Measurements from ENCODE around the gene GFOD1.

DNA sequence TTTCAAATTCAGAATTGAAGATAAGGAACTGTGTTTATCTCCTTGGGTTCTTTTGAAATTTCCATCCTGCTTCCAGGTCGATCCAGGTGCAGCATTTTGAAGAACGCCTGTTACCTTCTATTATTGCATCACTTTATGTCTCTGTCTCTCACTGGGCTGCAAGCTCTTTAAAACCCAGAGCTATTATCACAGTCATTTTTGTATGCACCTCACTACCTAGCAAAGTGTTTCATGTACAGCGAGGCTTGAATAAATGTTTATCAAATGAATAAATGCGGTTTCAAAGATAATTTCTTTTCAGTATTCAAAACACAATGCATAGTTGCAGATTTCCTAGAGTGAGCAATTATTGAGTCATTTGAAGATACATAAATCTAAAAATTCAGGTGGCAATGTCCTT, 34.2 kb downstream of the GFOD1 start:
- TF ChIP-seq, protein P1, sequence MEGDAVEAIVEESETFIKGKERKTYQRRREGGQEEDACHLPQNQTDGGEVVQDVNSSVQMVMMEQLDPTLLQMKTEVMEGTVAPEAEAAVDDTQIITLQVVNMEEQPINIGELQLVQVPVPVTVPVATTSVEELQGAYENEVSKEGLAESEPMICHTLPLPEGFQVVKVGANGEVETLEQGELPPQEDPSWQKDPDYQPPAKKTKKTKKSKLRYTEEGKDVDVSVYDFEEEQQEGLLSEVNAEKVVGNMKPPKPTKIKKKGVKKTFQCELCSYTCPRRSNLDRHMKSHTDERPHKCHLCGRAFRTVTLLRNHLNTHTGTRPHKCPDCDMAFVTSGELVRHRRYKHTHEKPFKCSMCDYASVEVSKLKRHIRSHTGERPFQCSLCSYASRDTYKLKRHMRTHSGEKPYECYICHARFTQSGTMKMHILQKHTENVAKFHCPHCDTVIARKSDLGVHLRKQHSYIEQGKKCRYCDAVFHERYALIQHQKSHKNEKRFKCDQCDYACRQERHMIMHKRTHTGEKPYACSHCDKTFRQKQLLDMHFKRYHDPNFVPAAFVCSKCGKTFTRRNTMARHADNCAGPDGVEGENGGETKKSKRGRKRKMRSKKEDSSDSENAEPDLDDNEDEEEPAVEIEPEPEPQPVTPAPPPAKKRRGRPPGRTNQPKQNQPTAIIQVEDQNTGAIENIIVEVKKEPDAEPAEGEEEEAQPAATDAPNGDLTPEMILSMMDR (IDR thresholded peaks at IDR 0.05): no peak
- TF ChIP-seq EP300 (IDR thresholded peaks at IDR 0.05) (no peak), POLR2A (IDR thresholded peaks at IDR 0.05) (no peak), POLR2AphosphoS5 (IDR thresholded peaks at IDR 0.05) (no peak)

All from sigmoid colon (tissue), 4 donors.